ENCODE results near the gene GPRIN1.
"Not testable (repeated sequence)": the region's sequence is repeated elsewhere in the genome, so short reads cannot be mapped to it uniquely, and the experiment has no call there.

GPRIN1 gene

GRCh38 chr5:176596069-176596644 is 13.8 kb downstream of the GPRIN1 start:
- no peak for DNase-seq

GRCh38 chr5:176595386-176595943 is 14.5 kb downstream of the GPRIN1 start:
- DNase-seq = no peak

GRCh38 chr5:176594554-176594953 is 15.4 kb downstream of the GPRIN1 start:
- DNase-seq = no peak

GRCh38 chr5:176593273-176593869 is 16.6 kb downstream of the GPRIN1 start:
- DNase-seq = no peak

GRCh38 chr5:176592573-176592972 is 17.4 kb downstream of the GPRIN1 start:
- DNase-seq = no peak

GRCh38 chr5:176591667-176592066 is 18.3 kb downstream of the GPRIN1 start:
- not testable (repeated sequence) for DNase-seq

GRCh38 chr5:176590035-176590717 is 19.8 kb downstream of the GPRIN1 start:
- no peak for DNase-seq

- no peak for DNase-seq
Measured at GRCh38 chr5:176589039-176589769, 20.8 kb downstream of the GPRIN1 start.

GRCh38 chr5:176588297-176588696 is 21.7 kb downstream of the GPRIN1 start:
- DNase-seq = no peak

GRCh38 chr5:176587398-176587797 is 22.6 kb downstream of the GPRIN1 start:
- DNase-seq = no peak

GRCh38 chr5:176583076-176583475 is 26.9 kb downstream of the GPRIN1 start:
- no peak for DNase-seq

GRCh38 chr5:176581361-176581760 is 28.6 kb downstream of the GPRIN1 start:
- no peak for DNase-seq

- DNase-seq = no peak
Measured at GRCh38 chr5:176579323-176579722, 30.6 kb downstream of the GPRIN1 start.

- peak; percentile 27 for DNase-seq
Measured at GRCh38 chr5:176578391-176578808, 31.6 kb downstream of the GPRIN1 start.

- no peak for DNase-seq
Measured at GRCh38 chr5:176577312-176578176, 32.4 kb downstream of the GPRIN1 start.

- DNase-seq = no peak
Measured at GRCh38 chr5:176575488-176576422, 34.2 kb downstream of the GPRIN1 start.

- no peak for DNase-seq
Measured at GRCh38 chr5:176575066-176575465, 34.9 kb downstream of the GPRIN1 start.

GRCh38 chr5:176574297-176574591 is 35.7 kb downstream of the GPRIN1 start:
- no peak for DNase-seq

- peak; percentile 42 for DNase-seq
Measured at GRCh38 chr5:176573564-176574296, 36.2 kb downstream of the GPRIN1 start.

GRCh38 chr5:176570044-176570443 is 39.9 kb downstream of the GPRIN1 start:
- DNase-seq = peak; percentile 10

GRCh38 chr5:176568657-176569056 is 41.3 kb downstream of the GPRIN1 start:
- no peak for DNase-seq

Data from fibroblast of skin of right biceps (primary cell).